Ovary (tissue), 9 donors: ENCODE measurements around the gene AGBL2. TPM values are rescaled to one million over a fixed set of nuclear protein-coding genes. Genes with fewer than 3 reads are reported as not detected.
"Not testable (repeated sequence)": the region's sequence is repeated elsewhere in the genome, so short reads cannot be mapped to it uniquely, and the experiment has no call there.

Experiments
- DNase-seq, 5 donors: peaks; one replicate each; pipeline ENCODE4 v3.0.0-alpha.2; 2019 to 2020
- H3K27ac ChIP-seq, 2 donors: fragments of 200-600 bp; one replicate each; pipeline versions ENCODE4 v1.5.1 to v1.8.0; 2019 to 2022
- H3K27me3 ChIP-seq: fragments of 200-600 bp; one replicate; pipeline ENCODE4 v1.8.0; 2022
- H3K36me3 ChIP-seq: fragments of 200-600 bp; sonication (generic); one replicate; pipeline ENCODE4 v1.5.1; 2019
- H3K4me1 ChIP-seq: one replicate; pipeline ENCODE4 v1.8.1; 2013; ENCODE audit warnings: mild to moderate bottlenecking, moderate library complexity; ENCODE audit not compliant: insufficient read depth
- H3K4me3 ChIP-seq: fragments of 200-600 bp; sonication (generic); one replicate; pipeline ENCODE4 v1.5.1; 2017
- H3K9me3 ChIP-seq, 2 donors: fragments of 200-600 bp in 1 of 2; sonication (generic) in 1 of 2; one replicate each; pipeline versions ENCODE4 v1.5.1 to v1.8.1; 2013 to 2019; ENCODE audit warnings: mild to moderate bottlenecking in 1 of 2, moderate library complexity in 1 of 2
- CTCF ChIP-seq, 3 donors: fragments of 450-650 bp in 2 of 3; fragments of 200-600 bp in 1 of 3; IDR thresholded peaks; one replicate each; pipeline versions ENCODE4 v1.5.1 to v1.8.0; 2016 to 2022; ENCODE audit warnings: antibody characterized with exemption in 3 of 3, mild to moderate bottlenecking in 1 of 3
- EP300 ChIP-seq: sonication (generic); formaldehyde crosslinking; IDR thresholded peaks from one replicate; pipeline ENCODE4 v1.6.1; 2017; ENCODE audit warnings: antibody characterized with exemption
- POLR2A ChIP-seq: fragments of 450-650 bp; IDR thresholded peaks from one replicate; pipeline ENCODE4 v1.6.1; 2017; ENCODE audit warnings: antibody characterized with exemption, mild to moderate bottlenecking, moderate library complexity
- WGBS, 3 donors: extraction: QIAGEN DNeasy Blood & Tissue Kit in 1 of 3; methylation state at CpG; one replicate each; pipeline versions ENCODE4 v1.1.5 to v1.1.7; 2013 to 2017; 5-methylcytosine and 5-hydroxymethylcytosine counted together
- intact Hi-C, 4 donors: fragments of 100-400 bp; cut with DNase I; formaldehyde crosslinking; loops; one replicate each; pipeline versions ENCODE4 v1.11.0 to v1.15.1; 2022 to 2023
- polyA plus RNA-seq, 2 donors: library from polyadenylated mRNA; stranded (reverse); fragments of 200-250 nt in 1 of 2; fragments of 350-450 nt in 1 of 2; fragmentation: Illumina TruSeq in 1 of 2; extraction: RNeasy Lipid Tissue Mini Kit (QIAGEN cat#74804) in 1 of 2; gene quantifications; one replicate each; pipeline ENCODE4 v1.2.3, GENCODE V29; 2013 to 2014
- total RNA-seq, 7 donors: library from RNA; depleted of rRNA in 2 of 7; stranded (reverse); fragments of >200 nt in 2 of 7; fragmentation: NEBNext Ultra II Directional in 3 of 7; extraction: Animal tissue kit (Norgen Biotek cat#: 25700) in 3 of 7; gene quantifications; one replicate each; pipeline versions ENCODE4 v1.1.0 to v1.2.4, GENCODE V29; 2016 to 2023
- donor health status: DM: no; HTN: no; CAD: no; lungs with moderate emphysema.
- donor health status: DM: no; HTN: no; CAD: no.
- donor health status: Bipolar disorder and iron deficiency.
- donor health status: DM: yes; HTN: yes; CAD: no.
- donor health status: DM: no; HTN: no; CAD: no.
- donor health status: DM: yes; HTN: yes; CAD: no.

Gene AGBL2
- total and polyA plus RNA-seq, 9 donors = 0.83 to 13.1 (median 2.8) TPM

DNA sequence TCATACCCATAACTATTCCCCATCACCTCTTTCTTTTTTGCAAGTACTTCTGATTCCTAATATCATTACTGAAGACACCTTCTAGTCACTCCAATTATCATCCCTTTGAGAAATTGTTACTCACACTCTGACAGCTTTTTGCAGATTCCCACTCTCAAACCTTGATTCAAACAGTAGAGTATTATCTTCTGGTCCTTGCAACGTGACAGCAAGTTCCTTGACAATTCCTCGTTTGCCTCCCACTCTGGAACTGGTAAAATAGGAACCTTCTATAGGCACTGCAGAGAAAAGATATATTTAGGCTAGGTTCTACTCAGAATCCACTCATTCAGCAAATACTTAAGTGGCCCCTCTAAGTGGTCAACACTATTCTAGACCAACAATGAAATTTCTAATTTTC is 23.2 kb downstream of the AGBL2 start:
- Histone ChIP-seq H3K27ac (no peak overlapping the region), H3K9me3 (no peaks in the 10 kb centered on the region), H3K4me1 (no peaks in the 10 kb centered on the region), H3K36me3 (no peaks in the 10 kb centered on the region), H3K27me3 (no peaks in the 10 kb centered on the region), H3K4me3 (no peak overlapping the region)
- TF ChIP-seq POLR2A (no peak), EP300 (no peak), CTCF (IDR thresholded peaks at IDR 0.05) (no peak)
- no peak for DNase-seq
- 36 to 48% (median 39%) methylated on average over 2 of the region's 2 CpGs for WGBS, 3 donors
- intact Hi-C loops = no loop called here

GRCh38 chr11:47689480-47689879 is 25.7 kb downstream of the AGBL2 start:
- intact Hi-C loops = no loop called here
- no peaks in the 10 kb centered on the region for H3K4me1 ChIP-seq
- no peak for DNase-seq
- no peaks in the 10 kb centered on the region for H3K9me3 ChIP-seq
- no peaks in the 10 kb centered on the region for H3K27me3 ChIP-seq
- H3K36me3 ChIP-seq = no peaks in the 10 kb centered on the region
- 92 to 94% (median 94%) methylated on average over 5 of the region's 5 CpGs for WGBS, 3 donors
- H3K4me3 ChIP-seq = no peak overlapping the region
- no peak overlapping the region for H3K27ac ChIP-seq
- TF ChIP-seq POLR2A (no peak), CTCF (IDR thresholded peaks at IDR 0.05) (no peak), EP300 (no peak)

DNA sequence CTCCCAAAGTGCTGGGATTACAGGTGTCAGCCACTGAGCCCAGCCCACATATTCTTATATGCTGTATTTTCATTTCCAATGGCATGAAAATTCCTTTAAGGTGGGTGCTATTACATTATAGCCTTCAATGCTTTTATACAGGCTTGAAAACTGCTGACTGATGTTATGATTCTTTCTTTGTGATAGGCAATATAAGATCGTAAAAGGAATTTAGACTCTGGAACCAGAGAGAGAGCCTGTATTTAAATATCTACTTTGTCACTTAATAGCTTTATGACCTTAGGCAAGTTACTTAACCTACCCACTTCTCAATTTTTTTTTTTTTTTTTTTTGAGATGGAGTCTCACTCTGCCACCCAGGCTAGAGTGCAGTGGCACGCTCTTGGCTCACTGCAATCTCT is 26.2 kb downstream of the AGBL2 start:
- no peaks in the 10 kb centered on the region for H3K36me3 ChIP-seq
- H3K4me3 ChIP-seq = no peak overlapping the region
- no peaks in the 10 kb centered on the region for H3K4me1 ChIP-seq
- DNase-seq = no peak
- H3K9me3 ChIP-seq = no peaks in the 10 kb centered on the region
- TF ChIP-seq EP300 (no peak), POLR2A (no peak), CTCF (IDR thresholded peaks at IDR 0.05) (no peak)
- H3K27ac ChIP-seq = no peak overlapping the region
- intact Hi-C loops = no loop called here
- WGBS, 3 donors = 81 to 85% (median 83%) methylated on average over 2 of the region's 2 CpGs
- no peaks in the 10 kb centered on the region for H3K27me3 ChIP-seq

GRCh38 chr11:47688111-47688510 is 27.1 kb downstream of the AGBL2 start:
- H3K9me3 ChIP-seq = no peaks in the 10 kb centered on the region
- no peaks in the 10 kb centered on the region for H3K27me3 ChIP-seq
- no peak overlapping the region for H3K4me3 ChIP-seq
- TF ChIP-seq CTCF (IDR thresholded peaks at IDR 0.05) = no peak
- no peak overlapping the region for H3K27ac ChIP-seq
- no peak for DNase-seq
- intact Hi-C loops = no loop called here
- H3K36me3 ChIP-seq = no peaks in the 10 kb centered on the region
- WGBS, 3 donors = 92 to 96% (median 95%) methylated on average over 4 of the region's 4 CpGs
- H3K4me1 ChIP-seq = no peaks in the 10 kb centered on the region

GRCh38 chr11:47686704-47687103 is 28.5 kb downstream of the AGBL2 start:
- 98 to 100% (median 100%) methylated on average over 3 of the region's 3 CpGs for WGBS, 3 donors
- H3K36me3 ChIP-seq, H3K9me3 ChIP-seq, DNase-seq, intact Hi-C loops, H3K4me1 ChIP-seq, H3K27me3 ChIP-seq, H3K27ac ChIP-seq, H3K4me3 ChIP-seq: not testable (repeated sequence)
